ENCODE results near the gene MRPS34.

Gene MRPS34

GRCh38 chr16:1772908-1773702 is at the start of gene MRPS34:
Gene MRPS34, minus strand, starts transcription at chr16:1773134. Its CDS starts 15 bp downstream, at chr16:1773119.
- DNase-seq, result peak; percentile 93
- in situ Hi-C loops (cut with HindIII; ENCODE audit: low pct_ligation_motif_present, low pct_unique_long_range_greater_than_20kb, low sequenced_read_pairs), result no loop called here

DNA sequence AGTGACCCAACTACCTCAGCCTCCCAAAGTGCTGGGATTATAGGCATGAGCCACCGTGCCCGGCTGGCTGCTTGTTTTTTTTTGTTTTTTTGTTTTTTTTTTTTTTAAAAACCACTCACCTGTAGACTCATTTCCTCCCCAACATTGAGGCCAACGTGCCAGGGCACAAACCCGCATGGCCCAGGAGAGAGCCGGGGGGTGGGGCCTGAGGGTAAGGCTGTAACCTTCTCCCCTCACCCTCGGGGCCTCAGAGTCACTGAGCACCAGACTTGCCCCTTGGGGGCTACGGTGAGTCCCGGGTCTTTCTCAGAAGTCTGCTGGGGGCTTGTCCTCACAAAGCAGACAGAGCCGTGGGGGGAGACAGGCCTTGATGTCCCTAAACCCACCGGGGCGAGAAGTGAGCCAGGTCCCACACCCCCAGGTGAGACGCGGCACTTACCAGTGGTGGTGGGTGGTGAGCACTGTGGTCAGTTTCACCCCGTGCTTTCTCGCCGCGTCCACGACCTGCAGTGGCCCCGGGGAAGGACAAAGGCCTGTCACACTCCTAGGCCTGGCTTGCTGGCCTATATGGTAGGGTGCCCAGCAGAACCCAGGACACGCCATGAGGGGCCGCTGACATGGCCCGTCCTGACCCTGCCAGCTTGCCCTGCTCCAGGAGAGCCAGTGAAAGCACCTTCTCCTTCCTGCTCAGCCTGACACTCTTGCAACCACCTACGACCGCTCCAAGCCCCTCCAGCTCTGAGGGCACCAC is 49.1 kb upstream of the MRPS34 start:
- DNase-seq, result no peak
- in situ Hi-C loops (cut with HindIII; ENCODE audit: low pct_ligation_motif_present, low pct_unique_long_range_greater_than_20kb, low sequenced_read_pairs), result no loop called here

- in situ Hi-C loops (cut with HindIII; ENCODE audit: low pct_ligation_motif_present, low pct_unique_long_range_greater_than_20kb, low sequenced_read_pairs), result no loop called here
- DNase-seq, result no peak
Observed at GRCh38 chr16:1820946-1821290, 48.0 kb upstream of the MRPS34 start.

DNA sequence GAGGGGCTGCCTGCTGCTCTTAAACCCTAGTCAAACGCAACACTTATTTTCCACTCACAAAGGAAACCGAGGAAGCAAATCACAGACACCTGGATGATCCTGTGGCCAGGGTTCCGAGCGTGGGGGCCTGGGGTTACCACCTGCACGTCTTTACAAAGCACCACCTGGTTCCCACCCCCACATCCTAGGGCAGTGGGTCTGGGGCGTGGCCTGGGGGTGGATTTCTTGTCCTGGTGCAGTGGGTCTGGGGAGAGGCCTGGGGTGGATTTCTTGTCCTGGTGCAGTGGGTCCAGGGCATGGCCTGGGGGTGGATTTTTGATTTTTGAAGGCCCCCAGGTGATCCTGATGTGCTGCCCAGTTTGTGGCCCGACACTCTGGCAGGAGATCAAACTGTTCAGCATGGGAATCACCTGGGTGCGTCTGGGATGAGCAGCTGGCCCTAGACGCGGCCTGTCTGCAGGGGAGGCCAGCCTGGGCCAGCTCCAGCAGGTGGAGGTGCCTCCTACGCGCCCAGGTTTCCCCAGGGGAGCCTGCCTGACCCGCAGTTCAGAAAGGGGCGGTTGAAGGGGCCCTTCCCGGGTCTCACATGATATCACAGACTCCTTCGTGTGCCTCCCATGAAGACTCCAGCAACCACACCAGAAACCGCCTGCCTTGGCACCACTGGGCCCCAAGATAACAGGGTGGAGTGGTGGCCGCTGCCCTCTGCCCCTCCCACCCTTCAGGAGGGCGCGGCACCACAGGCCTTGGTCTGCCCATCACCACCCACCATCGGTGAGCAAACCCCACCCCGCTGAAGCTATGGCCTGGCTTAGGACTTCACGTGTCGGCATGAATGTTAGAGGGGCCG is 47.4 kb upstream of the MRPS34 start:
- in situ Hi-C loops (cut with HindIII; ENCODE audit: low pct_ligation_motif_present, low pct_unique_long_range_greater_than_20kb, low sequenced_read_pairs), result no loop called here

DNA sequence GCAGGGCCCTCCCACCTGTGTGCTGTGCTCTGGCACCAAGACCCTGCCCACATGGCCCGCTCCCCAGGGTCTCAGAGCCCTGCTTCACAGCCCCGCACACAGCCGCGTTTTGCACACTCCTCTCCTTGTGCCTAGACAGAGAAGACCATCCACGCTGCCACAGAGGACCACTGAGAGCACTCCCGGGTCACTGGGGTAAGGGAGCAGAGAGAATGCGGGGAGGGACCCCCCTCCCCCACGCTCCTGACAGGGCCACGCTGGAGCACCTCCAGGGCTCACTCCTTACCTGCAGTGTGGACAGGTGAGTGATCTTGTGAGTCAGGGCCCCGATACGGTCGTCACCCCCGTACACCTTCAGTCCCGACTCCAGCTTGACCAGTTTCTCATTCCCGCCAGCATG is 46.7 kb upstream of the MRPS34 start:
- in situ Hi-C loops (cut with HindIII; ENCODE audit: low pct_ligation_motif_present, low pct_unique_long_range_greater_than_20kb, low sequenced_read_pairs), result no loop called here
- no peak for DNase-seq

More for the DNA sequence above, 47.4 kb upstream of the MRPS34 start:
- no peak for DNase-seq

GRCh38 chr16:1818873-1819525 is 46.1 kb upstream of the MRPS34 start:
- in situ Hi-C loops (cut with HindIII; ENCODE audit: low pct_ligation_motif_present, low pct_unique_long_range_greater_than_20kb, low sequenced_read_pairs), result no loop called here
- DNase-seq, result no peak

- DNase-seq, result no peak
- in situ Hi-C loops (cut with HindIII; ENCODE audit: low pct_ligation_motif_present, low pct_unique_long_range_greater_than_20kb, low sequenced_read_pairs), result no loop called here
Observed at GRCh38 chr16:1818204-1818872, 45.4 kb upstream of the MRPS34 start.

- DNase-seq, result no peak
- in situ Hi-C loops (cut with HindIII; ENCODE audit: low pct_ligation_motif_present, low pct_unique_long_range_greater_than_20kb, low sequenced_read_pairs), result no loop called here
Observed at GRCh38 chr16:1817716-1818115, 44.8 kb upstream of the MRPS34 start.

- no peak for DNase-seq
- in situ Hi-C loops (cut with HindIII; ENCODE audit: low pct_ligation_motif_present, low pct_unique_long_range_greater_than_20kb, low sequenced_read_pairs), result no loop called here
Observed at GRCh38 chr16:1817276-1817589, 44.3 kb upstream of the MRPS34 start.

DNA sequence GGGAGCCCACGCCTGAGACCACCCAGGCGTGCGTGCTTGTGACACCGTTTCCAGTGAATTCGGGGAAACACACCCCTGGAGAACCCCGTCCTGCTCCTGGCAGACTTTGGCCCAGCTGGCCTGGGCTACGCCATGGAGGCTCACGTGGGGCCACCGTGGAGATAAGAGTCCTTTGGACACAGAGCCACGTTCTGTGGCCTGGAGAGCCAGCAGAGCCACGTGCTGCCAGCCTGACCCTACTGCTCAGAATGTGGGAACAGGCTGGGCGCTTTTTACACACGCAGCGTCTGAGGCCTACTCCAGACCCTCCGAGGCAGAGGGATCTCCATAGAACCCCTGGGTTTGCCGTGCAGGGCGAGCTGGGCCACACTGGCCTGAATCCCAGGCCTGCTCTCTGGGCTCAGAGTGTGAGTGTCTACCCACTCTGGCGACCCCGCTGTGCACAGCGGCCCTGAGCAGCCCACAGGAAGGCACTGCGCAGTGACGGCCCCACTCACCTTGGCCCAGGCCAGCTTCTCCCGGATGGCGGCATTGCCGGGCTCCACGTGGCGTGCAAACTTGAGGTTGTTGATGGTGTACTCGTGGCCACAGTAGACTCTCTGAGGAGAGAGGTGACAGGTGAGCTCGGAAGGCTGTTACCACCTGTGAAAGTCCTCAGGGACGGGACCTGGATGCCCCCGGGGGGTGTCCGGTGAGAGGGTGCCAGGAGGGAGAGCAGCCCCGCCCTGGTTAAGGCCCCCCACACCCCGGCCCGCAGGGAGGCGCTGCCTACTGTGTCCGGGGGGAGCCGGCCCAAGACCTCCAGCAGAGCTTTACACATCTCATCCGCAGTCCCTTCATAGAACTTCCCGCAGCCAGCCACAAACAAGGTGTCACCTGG is 43.7 kb upstream of the MRPS34 start:
- no peak for DNase-seq
- in situ Hi-C loops (cut with HindIII; ENCODE audit: low pct_ligation_motif_present, low pct_unique_long_range_greater_than_20kb, low sequenced_read_pairs), result no loop called here

DNA sequence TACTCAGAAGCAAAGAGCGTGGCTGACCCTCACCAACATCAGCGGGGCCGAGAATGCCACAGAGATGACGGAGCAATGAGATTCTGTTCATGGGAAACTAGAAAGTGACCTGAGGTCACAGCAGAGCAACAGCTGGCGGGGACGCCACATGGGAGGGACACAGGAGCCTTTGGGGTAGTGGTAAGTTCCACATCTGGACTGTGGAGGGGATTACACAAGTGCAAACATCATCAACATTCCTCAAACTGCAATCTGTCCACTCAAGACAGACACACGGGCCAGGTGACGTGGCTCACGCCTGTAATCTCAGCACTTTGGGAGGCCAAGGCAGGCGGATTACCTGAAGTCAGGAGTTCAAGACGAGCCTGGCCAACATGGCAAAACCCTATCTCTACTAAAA is 42.5 kb upstream of the MRPS34 start:
- DNase-seq, result no peak
- in situ Hi-C loops (cut with HindIII; ENCODE audit: low pct_ligation_motif_present, low pct_unique_long_range_greater_than_20kb, low sequenced_read_pairs), result no loop called here

DNA sequence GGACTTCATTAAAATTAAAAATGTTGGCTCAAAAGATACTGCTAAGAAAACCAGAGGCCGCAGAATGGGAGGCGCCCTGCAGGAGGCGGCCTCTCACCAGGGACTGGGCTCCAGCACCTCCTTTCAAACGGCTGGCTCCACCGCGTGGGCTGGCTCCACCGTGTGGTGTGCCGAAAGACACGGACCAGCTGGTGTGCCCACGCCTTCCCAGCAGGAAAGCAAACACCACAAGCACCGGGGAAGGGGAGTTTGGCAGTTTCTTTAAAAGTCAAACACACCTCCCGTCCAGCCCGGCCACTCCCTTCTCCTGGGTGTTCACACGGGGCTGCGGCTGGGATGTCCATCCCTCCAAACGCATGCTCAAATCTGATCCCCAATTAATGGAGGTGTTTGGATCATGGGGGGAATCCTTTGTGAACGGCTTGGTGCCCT is 39.8 kb upstream of the MRPS34 start:
- DNase-seq, result peak; percentile 19
- in situ Hi-C loops (cut with HindIII; ENCODE audit: low pct_ligation_motif_present, low pct_unique_long_range_greater_than_20kb, low sequenced_read_pairs), result no loop called here

DNA sequence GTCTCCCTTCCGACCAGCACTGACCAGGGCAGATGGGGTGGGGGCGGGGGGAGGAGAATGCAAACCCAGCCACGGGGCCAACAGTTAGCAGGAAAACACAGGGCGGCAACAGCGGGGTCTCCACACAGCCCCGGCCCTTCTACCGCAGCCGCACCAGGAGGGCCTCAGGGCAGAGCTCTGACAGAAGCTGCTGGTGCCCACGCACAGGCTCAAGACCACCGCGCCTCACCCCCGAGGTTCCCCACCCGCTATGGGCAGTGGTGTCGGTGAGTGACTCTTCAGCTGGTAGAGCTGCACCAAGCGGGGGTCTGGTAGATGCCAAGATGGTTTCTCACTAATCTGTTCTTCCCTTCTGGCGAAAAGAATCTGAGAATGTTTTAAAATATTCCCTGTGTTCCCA is 37.6 kb upstream of the MRPS34 start:
- in situ Hi-C loops (cut with HindIII; ENCODE audit: low pct_ligation_motif_present, low pct_unique_long_range_greater_than_20kb, low sequenced_read_pairs), result no loop called here
- no peak for DNase-seq

- in situ Hi-C loops (cut with HindIII; ENCODE audit: low pct_ligation_motif_present, low pct_unique_long_range_greater_than_20kb, low sequenced_read_pairs), result no loop called here
- no peak for DNase-seq
Observed at GRCh38 chr16:1810106-1810505, 37.2 kb upstream of the MRPS34 start.

GRCh38 chr16:1809281-1809801 is 36.4 kb upstream of the MRPS34 start:
- in situ Hi-C loops (cut with HindIII; ENCODE audit: low pct_ligation_motif_present, low pct_unique_long_range_greater_than_20kb, low sequenced_read_pairs), result no loop called here
- DNase-seq, result no peak

DNA sequence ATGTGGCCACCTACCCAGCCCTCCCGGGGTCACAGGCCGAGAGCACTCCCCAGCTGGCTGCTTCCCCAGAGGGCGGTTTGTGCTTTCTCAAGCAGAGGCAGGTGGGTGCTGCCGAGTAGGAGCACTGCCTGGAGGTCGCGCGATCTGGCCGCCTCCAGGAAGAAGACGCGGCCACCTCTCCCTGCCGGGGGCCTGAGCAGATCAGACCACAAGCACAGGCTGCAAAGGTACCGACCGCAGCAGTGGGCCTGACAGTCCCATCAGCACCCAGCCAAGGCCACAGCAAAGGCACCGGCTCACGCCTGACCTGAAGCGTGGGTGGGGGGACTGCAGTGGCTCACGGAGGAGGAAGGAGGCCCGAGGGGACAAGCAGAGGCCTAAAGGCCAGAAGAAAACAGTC is 35.8 kb upstream of the MRPS34 start:
- DNase-seq, result no peak
- in situ Hi-C loops (cut with HindIII; ENCODE audit: low pct_ligation_motif_present, low pct_unique_long_range_greater_than_20kb, low sequenced_read_pairs), result no loop called here

DNA sequence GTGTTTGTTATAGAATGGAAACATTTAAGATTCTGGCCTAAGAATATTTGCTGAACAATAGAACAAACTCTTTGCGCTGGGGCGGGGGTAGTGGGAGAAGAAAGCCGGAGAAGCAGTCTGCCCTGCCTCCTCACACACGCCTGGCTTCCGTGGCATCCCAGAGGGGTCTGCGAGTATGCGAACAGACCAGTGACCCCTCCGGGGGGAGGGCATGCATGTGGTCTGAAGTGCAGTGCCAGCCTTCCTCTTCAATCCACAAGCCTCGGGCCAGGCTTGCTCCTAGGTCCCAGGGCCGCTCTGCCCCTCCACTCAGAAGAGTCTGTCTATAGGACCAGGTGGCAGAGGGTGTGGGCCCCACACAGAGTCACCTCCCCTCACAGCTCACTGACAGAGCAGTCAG is 34.7 kb upstream of the MRPS34 start:
- DNase-seq, result no peak
- in situ Hi-C loops (cut with HindIII; ENCODE audit: low pct_ligation_motif_present, low pct_unique_long_range_greater_than_20kb, low sequenced_read_pairs), result no loop called here
